HepG2 (cell line): ENCODE data around the gene SNX10. TPM values are rescaled to one million over a fixed set of nuclear protein-coding genes. Genes with fewer than 3 reads are reported as not detected.

Experiments
- ARHGAP35 ChIP-seq: sonication (generic); formaldehyde crosslinking; IDR thresholded peaks from 2 replicates; pipeline ENCODE4 v1.9.0; 2022; ENCODE audit warnings: mild to moderate bottlenecking, inconsistent platforms, moderate library complexity, missing genetic modification reagents, borderline replicate concordance
- BORCS8-MEF2B ChIP-seq: sonication (generic); formaldehyde crosslinking; IDR thresholded peaks from 2 replicates; pipeline ENCODE4 v1.8.0; 2022; ENCODE audit warnings: mild to moderate bottlenecking, missing genetic modification reagents
- CBX1 ChIP-seq: IDR thresholded peaks from one replicate; pipeline ENCODE4 v1.6.1; 2016; ENCODE audit warnings: antibody characterized with exemption, low read depth
- EED ChIP-seq: sonication (generic); formaldehyde crosslinking; IDR thresholded peaks from 2 replicates; pipeline ENCODE4 v1.5.0; 2020; ENCODE audit warnings: mild to moderate bottlenecking, missing genetic modification reagents
- HOXA7 ChIP-seq: sonication (generic); formaldehyde crosslinking; IDR thresholded peaks from 2 replicates; pipeline ENCODE4 v1.8.1; 2022; ENCODE audit warnings: mild to moderate bottlenecking, missing genetic modification reagents, moderate library complexity
- KAT2B ChIP-seq: fragments of 150-350 bp; IDR thresholded peaks from 2 replicates; pipeline ENCODE4 v1.6.1; 2014; ENCODE audit warnings: low read depth, low read length, borderline replicate concordance
- NFYC ChIP-seq: IDR thresholded peaks from 2 replicates; pipeline ENCODE4 v1.6.1; 2016; ENCODE audit warnings: missing genetic modification reagents, missing compliant biosample characterization
- ZFAT ChIP-seq: sonication (generic); formaldehyde crosslinking; conservative IDR thresholded peaks from 2 replicates; pipeline ENCODE4 v1.8.1; 2023; ENCODE audit warnings: missing genetic modification reagents, inconsistent platforms
- ZHX2 ChIP-seq, 2 experiments: sonication (generic) in 1 of 2; formaldehyde crosslinking in 1 of 2; IDR thresholded peaks; 2 replicates each; pipeline versions ENCODE4 v1.6.1 to v1.9.0; 2014 to 2022; ENCODE audit warnings: antibody characterized with exemption in 1 of 2, borderline replicate concordance in 1 of 2, inconsistent platforms in 1 of 2, low read depth in 1 of 2, missing genetic modification reagents in 1 of 2
- ZNF503 ChIP-seq: sonication (generic); formaldehyde crosslinking; IDR thresholded peaks from 2 replicates; pipeline ENCODE4 v1.4.0; 2020; ENCODE audit warnings: missing genetic modification reagents
- ZNF577 ChIP-seq: sonication (generic); formaldehyde crosslinking; IDR thresholded peaks from 2 replicates; pipeline ENCODE4 v1.4.0; 2020; ENCODE audit warnings: mild to moderate bottlenecking, low read depth, missing genetic modification reagents, borderline replicate concordance
- ZNF703 ChIP-seq: sonication (generic); formaldehyde crosslinking; IDR thresholded peaks from 2 replicates; pipeline ENCODE4 v1.5.1; 2020; ENCODE audit warnings: missing genetic modification reagents, mild to moderate bottlenecking, moderate library complexity, borderline replicate concordance
- polyA plus RNA-seq, 8 experiments: library from polyadenylated mRNA; depleted of rRNA in 3 of 8; stranded (reverse) in 7 of 8; unstranded in 1 of 8; fragments of >200 nt; fragmentation: Illumina TruSeq in 4 of 8; extraction: Trizol in 4 of 8; gene quantifications; 2 replicates each; pipeline versions ENCODE4 v1.2.1 to v1.2.3, GENCODE V29; 2011 to 2016; ENCODE audit warnings: low read depth in 4 of 8, missing spikeins in 1 of 8, mixed read lengths in 1 of 8; ENCODE audit not compliant: insufficient read depth in 1 of 8
- total RNA-seq, 5 experiments: library from RNA; depleted of rRNA; stranded (reverse); fragments of >200 nt; fragmentation: Illumina TruSeq; extraction: Trizol; gene quantifications; 2 replicates each; pipeline ENCODE4 v1.2.3, GENCODE V29; 2016; ENCODE audit warnings: low read depth in 1 of 5
- TF ChIP-seq, protein P1 (sequence below): sonication (generic); formaldehyde crosslinking; IDR thresholded peaks from 2 replicates; pipeline ENCODE4 v1.5.1; 2020; ENCODE audit warnings: mild to moderate bottlenecking, missing genetic modification reagents, moderate library complexity
- TF ChIP-seq, protein P2 (sequence below): sonication (generic); formaldehyde crosslinking; IDR thresholded peaks from 2 replicates; pipeline ENCODE4 v1.9.0; 2021; ENCODE audit warnings: missing genetic modification reagents, borderline replicate concordance

SNX10 gene
- total and polyA plus RNA-seq, 2 of the 13 experiments (the other 11 are each of a cell fraction or from before 2014, with no cell fraction given) = 26.0 to 27.6 TPM

DNA sequence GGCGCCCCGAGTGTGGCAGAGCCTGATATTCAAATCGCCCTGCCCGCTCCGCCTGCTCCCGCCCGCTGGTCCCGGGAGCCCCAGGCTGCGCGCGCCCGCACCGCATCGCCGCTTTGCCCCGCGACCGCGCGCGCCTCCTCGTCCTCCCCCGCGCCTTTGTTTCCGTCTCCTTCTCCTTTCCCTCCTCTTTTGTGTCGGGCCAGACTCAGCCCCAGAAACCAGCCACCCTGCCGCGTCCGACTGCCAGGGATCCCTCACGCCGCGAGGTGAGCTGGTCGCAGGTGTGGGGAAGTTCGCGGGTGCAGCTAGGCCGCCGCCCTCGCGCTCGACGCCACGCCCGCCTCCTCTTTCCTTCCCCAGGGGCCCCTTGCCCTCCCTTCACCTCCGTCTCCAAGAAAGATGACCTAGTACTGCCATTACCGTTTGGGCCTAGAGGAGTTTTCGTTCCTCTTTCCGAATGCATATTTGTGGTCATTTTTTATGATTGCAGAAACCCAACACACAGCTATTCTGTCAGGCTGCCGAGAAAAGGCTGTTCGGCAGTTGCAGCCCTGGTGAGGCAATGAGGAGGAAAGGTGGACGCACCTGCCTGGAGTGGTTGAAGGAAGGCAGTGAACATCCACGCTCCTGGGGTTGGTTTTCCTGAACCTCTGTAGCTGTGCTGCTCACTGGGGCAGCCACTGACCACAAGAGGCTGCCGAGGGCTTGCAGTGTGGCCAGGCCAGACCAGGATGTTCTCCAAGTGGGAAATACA, 107.3 kb downstream of the SNX10 start (continued):
- TF ChIP-seq HOXA7 (CRISPR knock-in tag) (no peak), ZNF703 (CRISPR knock-in tag) (peak; percentile 48; the same call in 1 of the 2 replicates), ZFAT (CRISPR knock-in tag) (no peak), BORCS8-MEF2B (CRISPR knock-in tag) (no peak), ZNF577 (CRISPR knock-in tag) (no peak), NFYC (CRISPR knock-in tag) (no peak), CBX1 (no peak), ARHGAP35 (CRISPR knock-in tag) (no peak), ZNF503 (CRISPR knock-in tag) (no peak), ZHX2 (IDR thresholded peaks at IDR 0.05; ENCODE audit: low read depth) (no peak), ZHX2 (CRISPR knock-in tag; IDR thresholded peaks at IDR 0.05; ENCODE audit: borderline replicate concordance) (no peak), EED (CRISPR knock-in tag) (0 out of 2 replicates have a peak, but pooled peaks have one; percentile 45), KAT2B (no peak)
- TF ChIP-seq, protein P1, sequence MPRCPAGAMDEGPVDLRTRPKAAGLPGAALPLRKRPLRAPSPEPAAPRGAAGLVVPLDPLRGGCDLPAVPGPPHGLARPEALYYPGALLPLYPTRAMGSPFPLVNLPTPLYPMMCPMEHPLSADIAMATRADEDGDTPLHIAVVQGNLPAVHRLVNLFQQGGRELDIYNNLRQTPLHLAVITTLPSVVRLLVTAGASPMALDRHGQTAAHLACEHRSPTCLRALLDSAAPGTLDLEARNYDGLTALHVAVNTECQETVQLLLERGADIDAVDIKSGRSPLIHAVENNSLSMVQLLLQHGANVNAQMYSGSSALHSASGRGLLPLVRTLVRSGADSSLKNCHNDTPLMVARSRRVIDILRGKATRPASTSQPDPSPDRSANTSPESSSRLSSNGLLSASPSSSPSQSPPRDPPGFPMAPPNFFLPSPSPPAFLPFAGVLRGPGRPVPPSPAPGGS (CRISPR knock-in tag) = peak; percentile 61; the same call in 1 of the 2 replicates
- TF ChIP-seq, protein P2, sequence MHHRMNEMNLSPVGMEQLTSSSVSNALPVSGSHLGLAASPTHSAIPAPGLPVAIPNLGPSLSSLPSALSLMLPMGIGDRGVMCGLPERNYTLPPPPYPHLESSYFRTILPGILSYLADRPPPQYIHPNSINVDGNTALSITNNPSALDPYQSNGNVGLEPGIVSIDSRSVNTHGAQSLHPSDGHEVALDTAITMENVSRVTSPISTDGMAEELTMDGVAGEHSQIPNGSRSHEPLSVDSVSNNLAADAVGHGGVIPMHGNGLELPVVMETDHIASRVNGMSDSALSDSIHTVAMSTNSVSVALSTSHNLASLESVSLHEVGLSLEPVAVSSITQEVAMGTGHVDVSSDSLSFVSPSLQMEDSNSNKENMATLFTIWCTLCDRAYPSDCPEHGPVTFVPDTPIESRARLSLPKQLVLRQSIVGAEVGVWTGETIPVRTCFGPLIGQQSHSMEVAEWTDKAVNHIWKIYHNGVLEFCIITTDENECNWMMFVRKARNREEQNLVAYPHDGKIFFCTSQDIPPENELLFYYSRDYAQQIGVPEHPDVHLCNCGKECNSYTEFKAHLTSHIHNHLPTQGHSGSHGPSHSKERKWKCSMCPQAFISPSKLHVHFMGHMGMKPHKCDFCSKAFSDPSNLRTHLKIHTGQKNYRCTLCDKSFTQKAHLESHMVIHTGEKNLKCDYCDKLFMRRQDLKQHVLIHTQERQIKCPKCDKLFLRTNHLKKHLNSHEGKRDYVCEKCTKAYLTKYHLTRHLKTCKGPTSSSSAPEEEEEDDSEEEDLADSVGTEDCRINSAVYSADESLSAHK (CRISPR knock-in tag) = no peak
